Lower lobe of right lung (tissue), 2 donors: ENCODE results near the gene PLEKHG3. TPM values are rescaled to one million over a fixed set of nuclear protein-coding genes. Genes with fewer than 3 reads are reported as not detected.

Experiments
- ATAC-seq, 2 donors: fragments of 200-7000 bp; cut with Tn5 transposase; one replicate each; pipeline ENCODE4 v1.9.1; 2020 to 2022; ENCODE audit warnings: mild to moderate bottlenecking in 2 of 2, moderate library complexity in 2 of 2
- DNase-seq: peaks from one replicate; pipeline ENCODE4 v3.0.0-alpha.2; 2020
- H3K27ac ChIP-seq: fragments of 200-600 bp; one replicate; pipeline ENCODE4 v1.8.0; 2022
- H3K27me3 ChIP-seq: fragments of 200-600 bp; one replicate; pipeline ENCODE4 v1.8.0; 2022; ENCODE audit warnings: low read depth
- H3K36me3 ChIP-seq: fragments of 200-600 bp; one replicate; pipeline ENCODE4 v1.8.0; 2022; ENCODE audit warnings: mild to moderate bottlenecking
- H3K4me1 ChIP-seq: fragments of 200-600 bp; one replicate; pipeline ENCODE4 v1.8.0; 2022
- H3K4me3 ChIP-seq: fragments of 200-600 bp; one replicate; pipeline ENCODE4 v1.8.0; 2022; ENCODE audit warnings: mild to moderate bottlenecking
- H3K9me3 ChIP-seq: fragments of 200-600 bp; one replicate; pipeline ENCODE4 v1.8.0; 2022
- intact Hi-C: fragments of 100-400 bp; cut with DNase I; formaldehyde crosslinking; loops from one replicate; pipeline ENCODE4 v1.11.0; 2022
- total RNA-seq: library from RNA; stranded (reverse); fragmentation: NEBNext Ultra II Directional; extraction: Animal tissue kit (Norgen Biotek cat#: 25700); gene quantifications from one replicate; pipeline ENCODE4 v1.2.1, GENCODE V29; 2021
- TF ChIP-seq, protein P1 (sequence below): fragments of 200-600 bp; IDR thresholded peaks from one replicate; pipeline ENCODE4 v1.8.0; 2022; ENCODE audit warnings: antibody characterized with exemption, mild to moderate bottlenecking
- donor health status: DM: no; HTN: yes; CAD: no; lungs with severe emphysema.

The PLEKHG3 gene
- total RNA-seq, 1 donor from 2014 or later: 33.1 TPM

DNA sequence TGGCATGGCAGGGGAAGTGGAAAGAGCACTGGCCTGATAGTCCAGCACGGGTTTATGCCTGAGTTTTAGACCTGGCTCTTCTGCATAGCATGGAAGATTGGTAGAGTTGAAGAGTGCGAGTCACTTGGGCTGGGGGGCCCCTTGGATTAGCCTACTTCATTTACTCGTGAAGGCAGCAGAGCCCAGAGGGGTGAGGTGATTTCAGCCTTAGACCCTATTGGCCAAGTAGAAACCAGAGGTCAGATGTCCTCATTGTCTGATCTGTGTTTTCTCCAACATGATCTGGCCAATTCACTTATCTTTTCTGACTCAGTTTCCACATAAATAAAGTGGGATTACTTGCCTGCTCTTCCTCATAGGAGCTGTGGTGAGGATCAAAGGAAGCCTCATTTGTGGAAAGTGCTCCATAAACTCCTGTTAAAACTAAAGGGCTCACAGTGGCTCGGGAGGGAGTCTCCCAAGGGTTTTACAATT is 1.9 kb downstream of the PLEKHG3 start:
- Histone ChIP-seq H3K36me3 (no peaks in the 10 kb centered on the region), H3K9me3 (no peaks in the 10 kb centered on the region), H3K27ac (peak overlapping the region; percentile 90), H3K4me3 (peak overlapping the region; percentile 85), H3K4me1 (peaks cover 68% of the 10 kb centered on the region), H3K27me3 (peaks cover 24% of the 10 kb centered on the region)
- TF ChIP-seq, protein P1, sequence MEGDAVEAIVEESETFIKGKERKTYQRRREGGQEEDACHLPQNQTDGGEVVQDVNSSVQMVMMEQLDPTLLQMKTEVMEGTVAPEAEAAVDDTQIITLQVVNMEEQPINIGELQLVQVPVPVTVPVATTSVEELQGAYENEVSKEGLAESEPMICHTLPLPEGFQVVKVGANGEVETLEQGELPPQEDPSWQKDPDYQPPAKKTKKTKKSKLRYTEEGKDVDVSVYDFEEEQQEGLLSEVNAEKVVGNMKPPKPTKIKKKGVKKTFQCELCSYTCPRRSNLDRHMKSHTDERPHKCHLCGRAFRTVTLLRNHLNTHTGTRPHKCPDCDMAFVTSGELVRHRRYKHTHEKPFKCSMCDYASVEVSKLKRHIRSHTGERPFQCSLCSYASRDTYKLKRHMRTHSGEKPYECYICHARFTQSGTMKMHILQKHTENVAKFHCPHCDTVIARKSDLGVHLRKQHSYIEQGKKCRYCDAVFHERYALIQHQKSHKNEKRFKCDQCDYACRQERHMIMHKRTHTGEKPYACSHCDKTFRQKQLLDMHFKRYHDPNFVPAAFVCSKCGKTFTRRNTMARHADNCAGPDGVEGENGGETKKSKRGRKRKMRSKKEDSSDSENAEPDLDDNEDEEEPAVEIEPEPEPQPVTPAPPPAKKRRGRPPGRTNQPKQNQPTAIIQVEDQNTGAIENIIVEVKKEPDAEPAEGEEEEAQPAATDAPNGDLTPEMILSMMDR: no peak
- intact Hi-C loops: no loop called here
- DNase-seq (no peak), ATAC-seq (no peak)

DNA sequence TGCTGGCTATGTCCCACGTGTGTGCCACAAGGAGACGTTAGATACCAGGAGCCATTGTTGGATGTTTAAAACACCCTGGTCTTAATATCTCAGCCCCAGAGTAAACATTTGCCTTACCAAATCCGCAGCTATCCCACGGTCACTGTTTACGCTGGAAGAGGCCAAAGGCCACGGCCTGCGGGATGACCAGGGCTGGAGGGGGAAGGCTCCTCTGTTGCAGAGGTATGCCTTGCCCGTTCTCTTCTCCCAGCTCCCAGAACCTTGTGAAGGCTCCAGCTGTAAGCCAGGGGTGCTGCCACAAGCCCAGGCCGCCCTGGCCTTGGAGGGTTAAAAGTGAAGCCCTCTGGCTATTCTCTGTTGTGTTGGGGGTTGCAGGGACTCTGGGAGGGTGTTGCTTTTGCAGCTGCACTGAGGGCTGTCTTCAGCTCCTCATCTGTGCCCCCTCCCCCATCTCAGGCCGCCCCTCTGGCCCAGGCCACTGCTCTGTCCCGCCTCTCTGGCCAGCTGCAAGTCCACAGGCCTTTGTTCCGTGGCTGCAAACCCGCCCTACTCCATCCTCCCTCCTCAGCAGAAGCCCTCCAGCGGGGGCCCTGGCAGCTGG is 2.5 kb downstream of the PLEKHG3 start:
- intact Hi-C loops: no loop called here
- DNase-seq: no peak
- Histone ChIP-seq H3K27me3 (peaks cover 21% of the 10 kb centered on the region), H3K4me1 (peaks cover 68% of the 10 kb centered on the region), H3K4me3 (peak overlapping the region; percentile 8), H3K27ac (peak overlapping the region; percentile 28), H3K9me3 (no peaks in the 10 kb centered on the region), H3K36me3 (no peaks in the 10 kb centered on the region)
- TF ChIP-seq, protein P1: no peak
- ATAC-seq: no peak

DNA sequence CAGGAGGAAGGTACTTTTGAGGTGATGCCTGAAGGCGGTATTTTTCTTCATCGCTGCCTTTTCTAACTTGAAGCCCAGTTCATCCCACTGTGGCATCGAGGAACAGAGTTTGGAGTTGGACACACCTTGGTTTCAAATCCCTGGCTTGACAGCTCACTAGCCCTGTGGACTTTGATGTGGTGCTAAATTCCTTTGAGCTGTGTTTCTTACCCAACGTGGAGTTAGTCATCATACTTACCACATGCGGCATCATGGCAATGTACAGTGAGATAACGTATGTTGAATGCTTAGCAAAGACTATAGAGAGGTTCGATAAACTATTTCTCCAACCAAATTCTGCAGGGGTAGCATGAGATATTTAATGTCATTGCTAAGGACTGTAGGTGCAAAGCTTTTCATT is 3.4 kb downstream of the PLEKHG3 start:
- peaks cover 61% of the 10 kb centered on the region for H3K4me1 ChIP-seq
- intact Hi-C loops: no loop called here

GRCh38 chr14:64708148-64709004 is 4.2 kb downstream of the PLEKHG3 start:
- Histone ChIP-seq H3K27ac (peak overlapping the region; percentile 65), H3K4me1 (peaks cover 54% of the 10 kb centered on the region), H3K36me3 (no peaks in the 10 kb centered on the region), H3K4me3 (peak overlapping the region; percentile 25), H3K9me3 (no peaks in the 10 kb centered on the region), H3K27me3 (peaks cover 6% of the 10 kb centered on the region)
- TF ChIP-seq, protein P1: no peak
- peak; percentile 75 for DNase-seq
- intact Hi-C loops: no loop called here
- peak; percentile 36 to 69 for ATAC-seq

More for the DNA sequence above, 3.4 kb downstream of the PLEKHG3 start:
- H3K27ac ChIP-seq: peak overlapping the region; percentile 65
- peak overlapping the region; percentile 25 for H3K4me3 ChIP-seq
- H3K27me3 ChIP-seq: peaks cover 13% of the 10 kb centered on the region
- H3K36me3 ChIP-seq: no peaks in the 10 kb centered on the region
- DNase-seq (no peak), ATAC-seq (no peak)
- TF ChIP-seq, protein P1: no peak
- no peaks in the 10 kb centered on the region for H3K9me3 ChIP-seq

- Histone ChIP-seq H3K27ac (peak overlapping the region; percentile 65), H3K9me3 (no peaks in the 10 kb centered on the region), H3K4me1 (peaks cover 46% of the 10 kb centered on the region), H3K27me3 (no peaks in the 10 kb centered on the region), H3K36me3 (no peaks in the 10 kb centered on the region), H3K4me3 (peak overlapping the region; percentile 15)
- ATAC-seq (no peak), DNase-seq (no peak)
- TF ChIP-seq, protein P1: no peak
- intact Hi-C loops: no loop called here
These were observed 4.9 kb downstream of the PLEKHG3 start for GRCh38 chr14:64709126-64709525.
